Astrocyte (in vitro differentiated cells and primary cell): ENCODE data around the gene FAM149B1. TPM values are rescaled to one million over a fixed set of nuclear protein-coding genes. Genes with fewer than 3 reads are reported as not detected.

Source experiments
- DNase-seq: peaks from one replicate; pipeline ENCODE4 v3.0.0-alpha.2; 2010; ENCODE audit warnings: low read depth
- FAIRE-seq: peaks from 2 replicates; lab custom pipeline; 2011; peaks lifted over from hg19 to GRCh38; lab: Jason Lieb, UNC
- H2AFZ ChIP-seq: 2 replicates; pipeline ENCODE4 v1.6.0; 2012; ENCODE audit warnings: low read depth, low read length, inconsistent platforms
- H3K27ac ChIP-seq: 2 replicates; pipeline ENCODE4 v1.5.1; 2011; ENCODE audit warnings: low read depth, low read length, inconsistent platforms
- H3K27me3 ChIP-seq: 2 replicates; pipeline ENCODE4 v1.6.0; 2011; ENCODE audit warnings: low read length, inconsistent platforms; ENCODE audit not compliant: insufficient read depth
- H3K36me3 ChIP-seq: 2 replicates; pipeline ENCODE4 v1.5.1; 2011; ENCODE audit warnings: low read length, inconsistent platforms; ENCODE audit not compliant: insufficient read depth
- H3K4me1 ChIP-seq: 2 replicates; pipeline ENCODE4 v1.5.1; 2011; ENCODE audit warnings: low read length, inconsistent platforms; ENCODE audit not compliant: insufficient read depth
- H3K4me2 ChIP-seq: 2 replicates; pipeline ENCODE4 v1.6.0; 2012; ENCODE audit warnings: low read length, inconsistent platforms
- H3K4me3 ChIP-seq: 2 replicates; pipeline ENCODE4 v1.5.1; 2011; ENCODE audit warnings: low read depth, mild to moderate bottlenecking, low read length, inconsistent platforms; ENCODE audit not compliant: insufficient read depth
- H3K79me2 ChIP-seq: 2 replicates; pipeline ENCODE4 v1.6.0; 2012; ENCODE audit warnings: mild to moderate bottlenecking, low read length, inconsistent platforms; ENCODE audit not compliant: insufficient read depth
- H3K9ac ChIP-seq: 2 replicates; pipeline ENCODE4 v1.6.0; 2012; ENCODE audit warnings: mild to moderate bottlenecking, low read length, inconsistent platforms
- H3K9me3 ChIP-seq: 2 replicates; pipeline ENCODE4 v1.5.1; 2012; ENCODE audit warnings: low read depth, mild to moderate bottlenecking, low read length, inconsistent platforms; ENCODE audit not compliant: insufficient read depth
- H4K20me1 ChIP-seq: 2 replicates; pipeline ENCODE4 v1.6.0; 2012; ENCODE audit warnings: low read length, inconsistent platforms; ENCODE audit not compliant: insufficient read depth
- H3K27ac Mint-ChIP-seq: one replicate; pipeline ENCODE4 v1.8.0; 2021; ENCODE audit warnings: mild to moderate bottlenecking, mixed read lengths; ENCODE audit not compliant: unreplicated experiment
- H3K27me3 Mint-ChIP-seq: one replicate; pipeline ENCODE4 v1.8.0; 2021; ENCODE audit warnings: low read depth, mixed read lengths; ENCODE audit not compliant: unreplicated experiment
- H3K36me3 Mint-ChIP-seq: one replicate; pipeline ENCODE4 v1.8.0; 2021; ENCODE audit warnings: low read depth, mixed read lengths; ENCODE audit not compliant: unreplicated experiment
- H3K4me1 Mint-ChIP-seq: one replicate; pipeline ENCODE4 v1.8.0; 2021; ENCODE audit warnings: low read depth, mixed read lengths; ENCODE audit not compliant: unreplicated experiment
- H3K4me3 Mint-ChIP-seq: one replicate; pipeline ENCODE4 v1.8.0; 2021; ENCODE audit warnings: mild to moderate bottlenecking, moderate library complexity, mixed read lengths; ENCODE audit not compliant: unreplicated experiment
- H3K9me3 Mint-ChIP-seq: one replicate; pipeline ENCODE4 v1.8.0; 2021; ENCODE audit warnings: mild to moderate bottlenecking, mixed read lengths; ENCODE audit not compliant: unreplicated experiment
- EZH2 ChIP-seq: IDR thresholded peaks from 2 replicates; pipeline ENCODE4 v1.6.1; 2012; ENCODE audit warnings: mild to moderate bottlenecking, low read length, inconsistent platforms; ENCODE audit not compliant: insufficient read depth
- total RNA-seq: library from RNA; stranded (reverse); gene quantifications from 2 replicates; pipeline ENCODE4 v1.2.1, GENCODE V29; 2021
- TF ChIP-seq, protein P1 (sequence below): IDR thresholded peaks from 2 replicates; pipeline ENCODE4 v1.5.1; 2011; ENCODE audit warnings: low read depth, mild to moderate bottlenecking, inconsistent platforms, low read length, moderate library complexity; ENCODE audit not compliant: insufficient read depth

Gene FAM149B1
- total RNA-seq, 1 donor from 2014 or later, result 14.0 TPM

- H3K79me2 ChIP-seq, result peaks cover 67% of the 10 kb centered on the region
- H3K36me3 Mint-ChIP-seq, result peaks cover 8% of the 10 kb centered on the region
- no peaks in the 10 kb centered on the region for H3K27me3 Mint-ChIP-seq
- peak overlapping the region; percentile 93 for H3K4me3 Mint-ChIP-seq
- peak overlapping the region; percentile 83 for H2AFZ ChIP-seq
- FAIRE-seq, result no peak
- no peaks in the 10 kb centered on the region for H3K9me3 Mint-ChIP-seq
- DNase-seq, result peak; percentile 14
- peak overlapping the region; percentile 94 for H3K4me3 ChIP-seq
- no peaks in the 10 kb centered on the region for H3K9me3 ChIP-seq
- H3K36me3 ChIP-seq, result peaks cover 14% of the 10 kb centered on the region
- H3K27ac ChIP-seq, result peak overlapping the region; percentile 97
- H3K27ac Mint-ChIP-seq, result peak overlapping the region; percentile 100
- peak overlapping the region; percentile 98 for H3K9ac ChIP-seq
- TF ChIP-seq, protein P1, sequence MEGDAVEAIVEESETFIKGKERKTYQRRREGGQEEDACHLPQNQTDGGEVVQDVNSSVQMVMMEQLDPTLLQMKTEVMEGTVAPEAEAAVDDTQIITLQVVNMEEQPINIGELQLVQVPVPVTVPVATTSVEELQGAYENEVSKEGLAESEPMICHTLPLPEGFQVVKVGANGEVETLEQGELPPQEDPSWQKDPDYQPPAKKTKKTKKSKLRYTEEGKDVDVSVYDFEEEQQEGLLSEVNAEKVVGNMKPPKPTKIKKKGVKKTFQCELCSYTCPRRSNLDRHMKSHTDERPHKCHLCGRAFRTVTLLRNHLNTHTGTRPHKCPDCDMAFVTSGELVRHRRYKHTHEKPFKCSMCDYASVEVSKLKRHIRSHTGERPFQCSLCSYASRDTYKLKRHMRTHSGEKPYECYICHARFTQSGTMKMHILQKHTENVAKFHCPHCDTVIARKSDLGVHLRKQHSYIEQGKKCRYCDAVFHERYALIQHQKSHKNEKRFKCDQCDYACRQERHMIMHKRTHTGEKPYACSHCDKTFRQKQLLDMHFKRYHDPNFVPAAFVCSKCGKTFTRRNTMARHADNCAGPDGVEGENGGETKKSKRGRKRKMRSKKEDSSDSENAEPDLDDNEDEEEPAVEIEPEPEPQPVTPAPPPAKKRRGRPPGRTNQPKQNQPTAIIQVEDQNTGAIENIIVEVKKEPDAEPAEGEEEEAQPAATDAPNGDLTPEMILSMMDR, result no peak
- TF ChIP-seq EZH2, result no peak
- H3K27me3 ChIP-seq, result no peaks in the 10 kb centered on the region
- H3K4me2 ChIP-seq, result peak overlapping the region; percentile 90
- H3K4me1 Mint-ChIP-seq, result peaks cover 5% of the 10 kb centered on the region
- H4K20me1 ChIP-seq, result peaks cover 8% of the 10 kb centered on the region
- peaks cover 4% of the 10 kb centered on the region for H3K4me1 ChIP-seq
Measured at GRCh38 chr10:73167458-73167782, 499 bp upstream of the FAM149B1 start.

GRCh38 chr10:73168465-73168803, 515 bp downstream of the FAM149B1 start:
- Mint-ChIP-seq H3K36me3 (peaks cover 3% of the 10 kb centered on the region), H3K4me1 (peaks cover 3% of the 10 kb centered on the region), H3K9me3 (no peaks in the 10 kb centered on the region), H3K4me3 (peak overlapping the region; percentile 94), H3K27me3 (no peaks in the 10 kb centered on the region), H3K27ac (peak overlapping the region; percentile 83)
- TF ChIP-seq EZH2, result no peak
- TF ChIP-seq, protein P1, result peak; percentile 7
- peaks cover 4% of the 10 kb centered on the region for H3K4me1 ChIP-seq
- H3K27me3 ChIP-seq, result no peaks in the 10 kb centered on the region
- H3K4me3 ChIP-seq, result peak overlapping the region; percentile 94
- H3K79me2 ChIP-seq, result peaks cover 57% of the 10 kb centered on the region
- no peaks in the 10 kb centered on the region for H4K20me1 ChIP-seq
- no peak for FAIRE-seq
- peak overlapping the region; percentile 98 for H3K9ac ChIP-seq
- peak overlapping the region; percentile 83 for H2AFZ ChIP-seq
- no peak for DNase-seq
- no peaks in the 10 kb centered on the region for H3K9me3 ChIP-seq
- H3K36me3 ChIP-seq, result peaks cover 4% of the 10 kb centered on the region
- H3K27ac ChIP-seq, result peak overlapping the region; percentile 97
- peak overlapping the region; percentile 90 for H3K4me2 ChIP-seq

DNA sequence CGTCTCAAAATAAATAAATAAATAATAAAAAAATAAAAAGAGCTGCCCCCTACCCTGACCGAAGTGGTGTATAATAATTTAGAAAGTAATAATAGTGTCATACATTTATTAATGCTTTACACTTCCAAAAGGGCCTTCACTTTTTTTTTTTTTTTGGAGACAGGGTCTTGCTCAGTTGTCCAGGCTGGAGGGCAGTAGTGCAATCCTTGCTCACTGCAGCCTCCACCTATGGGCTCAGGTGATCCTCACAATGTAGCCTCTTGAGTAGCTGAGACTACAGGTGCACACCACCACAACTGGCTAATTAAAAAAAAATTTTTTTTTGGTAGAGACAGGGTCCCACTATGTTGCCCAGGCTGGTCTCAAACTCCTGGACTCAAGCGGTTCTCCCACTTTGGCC, 1.4 kb downstream of the FAM149B1 start:
- Histone ChIP-seq H3K27me3 (no peaks in the 10 kb centered on the region), H3K4me3 (no peak overlapping the region), H3K9me3 (no peaks in the 10 kb centered on the region), H2AFZ (no peak overlapping the region), H4K20me1 (no peaks in the 10 kb centered on the region), H3K36me3 (no peaks in the 10 kb centered on the region), H3K9ac (no peak overlapping the region), H3K4me2 (no peak overlapping the region), H3K27ac (no peak overlapping the region), H3K4me1 (peaks cover 4% of the 10 kb centered on the region), H3K79me2 (peaks cover 49% of the 10 kb centered on the region)
- FAIRE-seq (no peak), DNase-seq (no peak)
- H3K9me3 Mint-ChIP-seq, result no peaks in the 10 kb centered on the region
- no peak overlapping the region for H3K27ac Mint-ChIP-seq
- TF ChIP-seq, protein P1, result no peak
- TF ChIP-seq EZH2, result no peak
- H3K27me3 Mint-ChIP-seq, result no peaks in the 10 kb centered on the region
- peak overlapping the region; percentile 62 for H3K4me3 Mint-ChIP-seq
- H3K36me3 Mint-ChIP-seq, result peaks cover 3% of the 10 kb centered on the region
- H3K4me1 Mint-ChIP-seq, result peaks cover 3% of the 10 kb centered on the region
